GM21367 (cell line): ENCODE measurements around the gene DPH5.
"Not testable (repeated sequence)": the region's sequence is repeated elsewhere in the genome, so short reads cannot be mapped to it uniquely, and the experiment has no call there.

Experiments
- ATAC-seq: cut with Tn5 transposase; IDR thresholded peaks from one replicate; pipeline ENCODE4 v1.9.1; 2021; ENCODE audit not compliant: unreplicated experiment

The DPH5 gene

DNA sequence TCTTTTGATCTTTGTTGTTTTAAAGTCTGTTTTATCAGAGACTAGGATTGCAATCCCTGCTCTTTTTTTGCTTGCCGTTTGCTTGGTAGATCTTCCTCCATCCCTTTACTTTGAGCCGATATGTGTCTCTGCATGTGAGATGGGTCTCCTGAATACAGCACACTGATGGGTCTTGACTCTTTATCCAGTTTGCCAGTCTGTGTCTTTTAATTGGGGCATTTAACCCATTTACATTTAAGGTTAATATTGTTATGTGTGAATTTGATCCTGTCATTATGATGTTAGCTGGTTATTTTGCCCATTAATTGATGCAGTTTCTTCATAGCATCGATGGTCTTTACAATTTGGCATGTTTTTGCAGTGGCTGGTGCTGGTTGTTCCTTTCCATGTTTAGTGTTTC is 77.8 kb downstream of the DPH5 start:
- ATAC-seq: not testable (repeated sequence)

DNA sequence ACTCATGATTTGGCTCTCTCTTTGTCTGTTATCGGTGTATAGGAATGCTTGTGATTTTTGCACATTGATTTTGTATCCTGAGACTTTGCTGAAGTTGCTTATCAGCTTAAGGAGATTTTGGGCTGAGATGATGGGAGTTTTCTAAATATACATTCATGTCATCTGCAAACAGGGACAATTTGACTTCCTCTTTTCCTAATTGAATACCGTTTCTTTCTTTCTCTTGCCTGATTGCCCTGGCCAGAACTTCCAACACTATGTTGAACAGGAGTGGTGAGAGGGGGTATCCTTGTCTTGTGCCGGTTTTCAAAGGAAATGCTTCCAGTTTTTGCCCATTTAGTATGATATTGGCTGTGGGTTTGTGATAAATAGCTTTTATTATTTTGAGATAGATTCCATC is 79.5 kb downstream of the DPH5 start:
- not testable (repeated sequence) for ATAC-seq

DNA sequence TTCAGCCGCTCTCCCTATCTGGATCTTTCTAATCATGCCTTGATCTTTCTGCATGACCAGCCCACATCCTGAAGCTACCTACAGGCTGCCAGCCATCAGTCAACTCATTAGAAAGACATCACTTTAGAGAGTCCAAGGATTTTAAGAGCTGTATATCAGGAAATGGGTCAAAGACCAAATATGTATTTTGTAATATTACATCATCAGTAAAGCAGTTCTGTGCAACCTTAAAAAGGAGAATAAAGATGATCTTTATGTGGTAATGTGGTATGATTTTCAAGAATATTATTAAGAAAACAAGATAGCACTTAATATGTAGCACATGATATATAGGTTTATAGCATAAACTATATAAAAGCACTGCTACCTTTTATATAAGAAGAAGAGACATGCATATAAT is 82.1 kb downstream of the DPH5 start:
- ATAC-seq: no peak

DNA sequence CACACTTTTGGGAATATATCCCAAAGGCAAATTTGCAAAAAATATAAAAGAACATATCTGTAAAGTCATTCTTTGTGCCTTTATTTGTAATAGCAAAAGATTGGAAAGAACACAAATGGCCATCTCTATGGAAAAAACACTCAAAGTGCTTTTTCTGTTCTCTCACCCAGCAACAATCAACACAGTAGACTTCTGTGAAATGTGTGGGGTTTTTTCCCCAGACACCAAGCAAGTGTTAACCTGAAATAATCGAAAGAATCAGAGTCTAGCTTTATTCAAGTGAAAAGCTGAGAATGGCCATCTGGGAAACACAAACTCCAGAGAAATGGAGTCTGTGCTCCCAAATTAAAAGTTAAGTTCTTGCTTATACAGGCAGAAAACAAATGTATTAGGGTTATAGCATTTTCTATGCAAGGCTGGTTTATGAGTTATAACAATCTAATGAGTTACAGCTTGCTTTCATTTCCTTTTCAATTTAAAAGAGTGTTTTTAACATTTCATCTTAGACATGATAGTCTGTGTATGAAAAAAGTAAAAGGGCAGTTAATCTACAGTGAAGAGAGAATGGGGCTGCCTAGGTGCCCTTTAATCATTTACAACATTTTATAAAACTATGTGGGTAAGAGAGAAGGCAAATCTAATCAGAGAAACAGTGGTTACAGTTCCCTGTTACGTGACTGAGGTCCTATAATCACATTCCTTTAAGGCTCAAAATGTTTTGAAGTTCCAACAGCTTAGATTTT is 83.1 kb downstream of the DPH5 start:
- no peak for ATAC-seq

DNA sequence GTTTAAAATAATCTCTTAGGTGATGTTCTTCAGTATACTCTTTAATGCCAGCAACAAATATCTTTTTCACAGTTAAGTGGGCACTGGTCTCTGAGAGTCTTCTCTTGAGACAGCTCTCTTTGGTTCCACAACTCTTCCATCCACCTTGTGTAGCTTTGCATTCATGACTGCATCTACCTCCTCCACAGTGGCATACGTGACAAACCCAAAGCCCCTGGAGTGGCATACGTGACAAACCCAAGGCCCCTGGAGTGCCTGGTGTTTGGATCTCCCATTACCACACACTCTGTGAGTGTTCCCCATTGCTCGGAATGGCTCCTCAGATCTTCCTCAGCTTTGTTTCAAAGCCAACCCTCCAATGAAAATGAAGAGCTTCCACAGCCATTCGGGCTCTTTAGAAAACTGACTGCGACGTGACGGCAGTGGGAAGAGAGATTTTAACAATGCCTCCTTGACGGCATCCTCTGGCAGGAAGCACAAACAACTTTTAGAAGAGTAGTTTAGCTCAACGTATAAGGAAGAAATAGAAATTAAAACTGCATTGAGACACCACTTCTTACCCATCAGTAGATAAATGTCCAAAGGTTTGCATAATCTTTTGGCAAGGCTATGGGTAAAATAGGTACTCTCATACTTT is 83.9 kb downstream of the DPH5 start:
- ATAC-seq: no peak

DNA sequence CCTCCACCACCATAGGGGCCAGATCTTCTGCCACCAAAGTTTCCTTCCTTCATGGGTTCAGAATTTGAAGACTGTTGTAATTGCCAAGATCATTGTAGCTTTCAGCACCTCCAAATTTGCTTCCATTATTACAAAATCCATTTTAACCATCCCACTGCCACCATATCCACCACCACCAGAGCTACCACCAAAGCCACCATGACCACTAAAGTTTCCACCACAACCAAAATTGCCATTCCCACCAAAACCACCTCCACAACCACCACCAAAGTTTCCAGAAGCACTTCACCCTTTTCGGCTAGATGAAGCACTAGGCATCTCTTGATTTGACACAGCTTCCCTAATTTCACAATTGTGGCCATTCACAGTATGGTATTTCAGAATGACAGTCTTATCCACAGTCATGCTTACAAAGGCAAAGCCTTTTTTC is 84.5 kb downstream of the DPH5 start:
- ATAC-seq: no peak
